Measurements from ENCODE around the gene NAT8L.
A peak's percentile ranks its signal among the peaks of the same experiment; 100 is the strongest.

The NAT8L gene

DNA sequence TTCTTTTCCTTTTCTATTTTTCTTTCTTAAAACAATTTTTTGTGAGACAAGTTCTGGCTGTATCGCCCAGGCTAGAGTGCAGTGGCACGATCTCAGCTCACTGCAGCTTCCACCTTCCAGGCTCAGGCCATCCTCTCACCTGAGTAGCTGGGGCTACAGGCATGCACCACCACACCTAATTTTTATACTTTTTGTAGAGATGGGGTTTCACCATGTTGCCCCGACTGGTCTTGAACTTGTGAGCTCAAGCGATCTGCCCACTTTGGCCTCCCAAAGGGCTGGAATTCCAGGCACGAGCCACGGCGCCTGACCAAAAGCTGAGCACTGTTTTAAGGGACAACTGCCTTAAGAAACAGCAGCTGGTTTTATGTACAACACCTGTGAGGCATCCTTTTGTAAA, 9.3 kb upstream of the NAT8L start:
- CTCF ChIA-PET: no interaction called here
- POLR2A ChIA-PET: no interaction called here
- DNase-seq (ENCODE audit: low read depth, low spot score): no peak
- no peak for TF ChIP-seq CTCF (IDR thresholded peaks at IDR 0.05; ENCODE audit: insufficient read depth, low read length, missing control alignments)
- no peak overlapping the region for H3K4me3 ChIP-seq (ENCODE audit: low read depth, low read length)

- TF ChIP-seq CTCF (IDR thresholded peaks at IDR 0.05; ENCODE audit: insufficient read depth, low read length, missing control alignments): no peak
- no peak overlapping the region for H3K4me3 ChIP-seq (ENCODE audit: low read depth, low read length)
- CTCF ChIA-PET: no interaction called here
Observed at GRCh38 chr4:2051086-2051485, 8.0 kb upstream of the NAT8L start.

GRCh38 chr4:2054217-2054616, 4.9 kb upstream of the NAT8L start:
- ChIA-PET POLR2A (no interaction called here), CTCF (no interaction called here)
- no peak for TF ChIP-seq CTCF (IDR thresholded peaks at IDR 0.05; ENCODE audit: insufficient read depth, low read length, missing control alignments)
- DNase-seq (ENCODE audit: low read depth, low spot score): no peak
- H3K4me3 ChIP-seq (ENCODE audit: low read depth, low read length): no peak overlapping the region

More at GRCh38 chr4:2051086-2051485, 8.0 kb upstream of the NAT8L start:
- no peak for DNase-seq (ENCODE audit: low read depth, low spot score)
- POLR2A ChIA-PET: no interaction called here

DNA sequence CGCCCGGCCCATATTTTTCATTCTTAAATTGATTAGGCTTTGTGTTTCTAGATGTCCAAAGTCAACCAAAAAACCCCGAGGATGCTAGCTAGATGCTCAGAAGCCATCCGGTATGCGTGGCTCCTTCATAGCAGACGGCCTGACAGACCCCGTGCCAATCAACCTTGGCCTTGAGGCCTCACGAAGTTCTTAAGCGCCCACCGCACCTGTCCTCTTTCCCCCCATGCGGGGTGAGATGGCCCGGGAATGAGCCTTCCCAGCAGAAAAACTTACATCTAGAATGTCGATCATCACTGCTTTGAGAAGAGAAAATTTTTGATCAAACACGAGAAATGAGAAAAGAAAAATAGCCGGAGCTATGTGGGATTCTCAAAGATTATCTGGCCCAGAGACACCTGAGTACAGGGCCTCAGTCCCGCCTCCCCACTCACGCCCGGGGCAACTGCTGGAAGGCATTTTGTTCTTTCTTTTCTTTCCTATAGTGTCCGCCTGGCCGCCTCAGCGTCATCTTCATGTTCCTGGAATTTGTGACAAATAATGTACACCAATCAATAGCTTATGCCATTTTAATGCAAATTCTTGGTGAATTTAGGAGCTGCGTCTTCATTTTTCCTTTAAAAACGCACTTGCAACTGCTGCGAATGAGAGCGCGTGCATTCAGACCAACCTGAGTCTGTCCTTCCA, 1.6 kb upstream of the NAT8L start:
- CTCF ChIA-PET: no interaction called here
- DNase-seq (ENCODE audit: low read depth, low spot score): no peak
- POLR2A ChIA-PET: no interaction called here
- no peak overlapping the region for H3K4me3 ChIP-seq (ENCODE audit: low read depth, low read length)
- TF ChIP-seq CTCF (IDR thresholded peaks at IDR 0.05; ENCODE audit: insufficient read depth, low read length, missing control alignments): no peak

- ChIA-PET CTCF (no interaction called here), POLR2A (no interaction called here)
- no peak for TF ChIP-seq CTCF (IDR thresholded peaks at IDR 0.05; ENCODE audit: insufficient read depth, low read length, missing control alignments)
- H3K4me3 ChIP-seq (ENCODE audit: low read depth, low read length): peak overlapping the region; percentile 8; the same call in 1 of the 2 replicates
- DNase-seq (ENCODE audit: low read depth, low spot score): no peak
Observed at GRCh38 chr4:2058264-2059045, 672 bp upstream of the NAT8L start.

DNA sequence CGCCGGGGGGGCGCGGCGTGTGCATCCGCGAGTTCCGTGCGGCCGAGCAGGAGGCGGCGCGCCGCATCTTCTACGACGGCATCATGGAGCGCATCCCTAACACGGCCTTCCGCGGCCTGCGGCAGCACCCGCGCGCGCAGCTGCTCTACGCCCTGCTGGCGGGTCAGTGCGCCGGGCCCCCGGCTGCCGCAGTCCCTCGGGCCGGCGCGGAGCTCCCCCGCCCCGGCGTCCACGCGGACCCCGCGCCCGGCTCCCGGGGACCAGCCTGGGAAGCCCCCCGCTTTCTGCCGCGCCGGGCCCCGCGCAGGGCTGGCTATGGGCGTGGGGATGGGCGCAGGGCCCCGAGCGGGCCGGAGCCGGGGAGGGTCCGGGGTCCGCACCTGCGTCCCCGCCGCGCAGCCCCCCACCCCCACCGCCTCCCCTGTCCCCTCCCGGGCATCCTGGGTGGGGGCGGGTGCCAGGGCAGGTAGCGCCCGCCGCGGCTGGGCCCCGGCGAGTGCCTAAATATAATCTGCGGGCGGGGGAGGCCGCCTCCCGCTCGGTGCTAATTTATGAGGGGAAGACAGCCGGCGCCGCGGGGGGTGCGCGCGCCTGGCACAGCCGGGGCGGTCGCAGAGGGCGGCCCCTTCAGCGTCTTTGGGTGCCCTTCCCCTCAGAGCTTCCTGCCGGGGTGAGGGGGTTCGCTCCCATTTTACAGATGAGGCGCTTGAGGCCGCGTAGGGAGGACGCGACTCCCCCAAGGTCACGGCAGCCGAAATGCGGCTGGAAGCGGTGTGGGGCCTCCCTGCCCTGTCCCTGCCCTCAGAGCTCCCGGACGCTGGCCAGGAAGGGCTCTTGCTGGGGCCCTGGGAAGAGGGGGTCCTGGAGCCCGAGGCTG, 837 bp downstream of the NAT8L start:
- no peak overlapping the region for H3K4me3 ChIP-seq (ENCODE audit: low read depth, low read length)
- no peak for DNase-seq (ENCODE audit: low read depth, low spot score)
- POLR2A ChIA-PET: no interaction called here
- no peak for TF ChIP-seq CTCF (IDR thresholded peaks at IDR 0.05; ENCODE audit: insufficient read depth, low read length, missing control alignments)
- CTCF ChIA-PET: no interaction called here

Data from AG04449 (cell line).